GM12872 (cell line): ENCODE measurements around the gene PAQR5.

Source experiments
- TF ChIP-seq, protein P1 (sequence below): IDR thresholded peaks from 3 replicates; pipeline ENCODE4 v1.5.1; 2011; ENCODE audit warnings: low read depth, mild to moderate bottlenecking, low read length, moderate library complexity; ENCODE audit not compliant: insufficient read depth

PAQR5 gene

DNA sequence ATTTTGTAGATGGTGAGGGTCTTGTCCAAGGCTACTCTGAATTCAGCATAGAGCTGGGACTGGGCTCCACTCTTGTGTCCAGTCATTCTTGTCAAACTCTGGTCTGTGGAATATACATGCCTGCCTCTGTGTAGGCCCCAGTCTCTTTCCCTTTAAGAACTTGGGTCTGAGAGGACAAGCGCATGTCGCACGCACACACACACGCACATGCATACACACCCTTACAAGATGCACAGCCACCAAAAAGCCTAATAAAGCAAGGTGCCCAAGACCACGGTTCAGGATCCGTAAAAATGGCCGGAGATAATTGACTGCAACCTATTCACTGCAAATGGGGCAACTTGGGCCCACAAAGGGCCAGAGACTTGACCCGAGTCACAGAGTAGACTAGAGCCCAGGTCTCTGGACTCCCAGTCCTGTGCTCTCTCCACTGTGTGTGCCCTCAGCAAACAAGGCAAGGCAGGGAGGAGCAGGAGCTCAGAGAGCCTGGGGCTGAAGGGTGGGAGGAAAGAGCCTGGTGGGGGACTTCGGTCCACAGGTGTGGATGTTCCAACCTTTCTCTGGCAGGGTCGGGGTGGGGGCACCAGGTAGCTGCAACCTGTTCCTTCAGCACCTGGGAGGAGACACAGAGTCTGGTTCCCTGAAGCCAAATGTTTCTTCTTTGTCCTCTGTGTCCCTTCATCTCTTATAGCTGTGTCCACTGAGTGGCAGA, 914 bp upstream of the PAQR5 start:
- TF ChIP-seq, protein P1, sequence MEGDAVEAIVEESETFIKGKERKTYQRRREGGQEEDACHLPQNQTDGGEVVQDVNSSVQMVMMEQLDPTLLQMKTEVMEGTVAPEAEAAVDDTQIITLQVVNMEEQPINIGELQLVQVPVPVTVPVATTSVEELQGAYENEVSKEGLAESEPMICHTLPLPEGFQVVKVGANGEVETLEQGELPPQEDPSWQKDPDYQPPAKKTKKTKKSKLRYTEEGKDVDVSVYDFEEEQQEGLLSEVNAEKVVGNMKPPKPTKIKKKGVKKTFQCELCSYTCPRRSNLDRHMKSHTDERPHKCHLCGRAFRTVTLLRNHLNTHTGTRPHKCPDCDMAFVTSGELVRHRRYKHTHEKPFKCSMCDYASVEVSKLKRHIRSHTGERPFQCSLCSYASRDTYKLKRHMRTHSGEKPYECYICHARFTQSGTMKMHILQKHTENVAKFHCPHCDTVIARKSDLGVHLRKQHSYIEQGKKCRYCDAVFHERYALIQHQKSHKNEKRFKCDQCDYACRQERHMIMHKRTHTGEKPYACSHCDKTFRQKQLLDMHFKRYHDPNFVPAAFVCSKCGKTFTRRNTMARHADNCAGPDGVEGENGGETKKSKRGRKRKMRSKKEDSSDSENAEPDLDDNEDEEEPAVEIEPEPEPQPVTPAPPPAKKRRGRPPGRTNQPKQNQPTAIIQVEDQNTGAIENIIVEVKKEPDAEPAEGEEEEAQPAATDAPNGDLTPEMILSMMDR = no peak

DNA sequence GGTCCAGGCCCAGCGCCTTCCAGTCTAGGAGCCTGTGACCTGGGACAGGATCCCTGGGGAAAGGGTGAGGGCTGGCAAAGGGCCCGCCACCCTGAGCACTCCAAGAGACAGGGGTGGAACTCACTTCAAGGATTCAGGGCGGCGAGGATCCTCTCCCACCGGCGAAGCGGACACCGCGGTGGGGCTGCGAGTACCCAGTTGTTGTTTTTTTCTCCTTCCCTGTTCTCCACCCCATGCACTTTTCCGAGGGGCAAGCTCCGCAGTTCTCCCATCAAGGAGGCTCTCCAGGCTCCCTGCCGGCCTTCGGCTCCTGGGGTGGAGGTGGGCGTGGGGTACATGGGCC, 387 bp upstream of the PAQR5 start:
- TF ChIP-seq, protein P1 = no peak

GRCh38 chr15:69299451-69299886, 757 bp downstream of the PAQR5 start:
- TF ChIP-seq, protein P1 = no peak

DNA sequence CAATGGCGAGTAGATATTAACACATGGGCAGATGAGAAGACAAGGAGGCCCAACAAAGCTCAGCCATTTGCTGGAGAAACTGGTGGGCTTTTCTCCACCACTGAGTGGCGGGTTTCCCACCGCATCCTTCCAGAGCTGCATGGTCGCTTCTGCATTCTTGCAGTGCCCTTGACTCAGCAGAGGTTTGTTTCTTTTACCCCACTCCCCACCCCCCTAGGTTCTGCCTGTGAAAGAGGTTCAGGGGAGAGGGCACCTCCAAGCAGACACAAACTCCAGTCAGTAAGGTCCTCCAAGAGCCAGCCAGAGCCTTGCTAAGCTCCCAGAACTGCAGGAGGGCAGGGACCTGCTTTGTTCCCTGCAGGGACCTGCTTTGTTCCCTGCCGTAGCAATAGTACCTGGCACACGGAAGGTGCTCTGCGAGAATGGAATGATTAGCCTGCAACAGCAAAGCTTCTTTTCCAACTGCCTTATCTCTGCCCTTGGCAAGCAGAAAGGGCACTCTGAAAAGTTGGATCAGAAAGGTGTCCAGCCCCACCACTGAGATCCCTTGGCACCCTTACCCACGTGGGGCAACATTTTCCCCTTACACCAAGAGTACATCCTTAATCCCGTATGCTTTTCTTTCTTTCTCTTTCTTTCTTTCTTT, 1.4 kb downstream of the PAQR5 start:
- TF ChIP-seq, protein P1 = no peak

DNA sequence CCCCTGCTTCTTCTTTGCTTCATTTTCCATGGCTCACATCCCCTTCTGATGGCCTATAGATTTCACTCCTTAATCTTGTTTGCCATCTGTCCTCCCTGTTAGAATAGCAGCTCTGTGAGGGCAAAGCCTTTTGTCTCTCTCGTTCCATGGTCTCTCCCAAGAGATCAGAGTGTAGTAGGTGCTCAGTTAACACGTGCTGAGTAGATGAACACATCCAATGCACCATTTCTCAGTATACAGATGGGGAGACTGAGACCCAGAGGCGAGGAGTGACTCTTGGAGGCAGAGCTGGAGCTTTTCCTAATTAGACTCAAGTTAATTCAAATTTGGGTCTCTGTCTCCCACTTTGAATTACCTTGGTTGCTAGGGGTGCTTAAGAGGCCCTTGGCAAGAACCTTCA, 4.2 kb downstream of the PAQR5 start:
- TF ChIP-seq, protein P1 = no peak

DNA sequence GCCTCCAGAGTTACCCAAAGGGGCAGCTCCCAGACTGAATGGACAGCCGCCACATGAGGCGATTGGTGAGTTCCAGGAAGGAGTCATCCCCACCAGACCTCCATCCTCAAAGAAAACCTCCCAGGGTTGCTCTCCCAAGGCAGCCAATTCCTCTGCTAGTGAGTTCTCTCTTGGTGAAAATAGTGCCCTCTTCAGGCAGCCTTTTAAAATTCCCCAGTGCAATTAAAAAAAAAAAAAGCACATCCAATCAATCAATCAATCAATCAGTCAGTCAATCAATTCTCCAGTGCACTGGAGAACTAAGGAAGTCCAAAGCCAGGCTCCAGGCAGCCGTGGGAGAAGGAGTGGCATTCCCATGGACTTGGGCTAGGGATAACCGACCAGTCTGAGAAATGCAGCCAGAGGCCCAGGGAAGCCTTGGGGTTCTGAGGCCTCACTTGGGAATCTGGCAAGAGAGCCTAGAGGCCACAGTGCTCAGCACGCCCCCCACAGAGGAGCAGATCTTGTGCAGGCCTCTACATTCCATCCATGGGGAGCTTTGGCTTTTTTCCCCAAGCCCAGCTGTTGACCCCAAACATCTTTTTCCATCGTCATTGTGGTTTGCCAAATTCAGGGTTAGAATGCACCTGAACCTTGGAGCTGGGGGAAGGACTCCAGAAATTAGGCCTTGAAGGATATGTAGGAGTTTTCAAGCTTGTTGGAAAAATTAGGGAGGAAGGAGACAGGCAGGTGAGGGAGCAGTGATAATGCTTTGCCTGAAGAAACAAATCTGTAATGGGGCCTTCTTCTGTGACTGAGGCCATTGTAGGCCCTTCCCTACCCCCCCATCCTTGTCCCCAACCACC, 4.8 kb downstream of the PAQR5 start:
- TF ChIP-seq, protein P1 = 0 out of 3 replicates have a peak, but pooled peaks have one; percentile 11

DNA sequence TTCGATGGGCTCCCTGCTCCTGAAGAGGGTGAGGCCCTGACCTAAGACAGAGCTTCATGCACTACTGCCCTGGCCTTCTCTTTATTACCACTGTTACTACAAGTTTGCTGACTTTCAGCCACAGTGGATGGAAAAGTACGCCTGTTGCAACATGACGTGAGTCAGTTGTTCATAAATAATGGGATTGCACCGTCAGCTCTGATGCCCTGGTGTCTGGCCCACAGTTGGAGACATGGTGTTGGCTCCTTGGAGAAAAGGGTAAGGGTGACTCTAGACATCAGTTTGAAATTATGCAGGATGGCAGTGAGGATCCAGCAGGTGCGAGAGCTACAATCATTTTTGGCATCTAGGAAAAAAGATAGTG, 5.5 kb downstream of the PAQR5 start:
- TF ChIP-seq, protein P1 = no peak
